ENCODE results near the gene PLCH1. TPM values are rescaled to one million over a fixed set of nuclear protein-coding genes. Genes with fewer than 3 reads are reported as not detected.

Gene PLCH1
- total and polyA plus RNA-seq, 2 of the 13 experiments (the other 11 are each of a cell fraction or from before 2014, with no cell fraction given) = 2.0 to 3.0 TPM

GRCh38 chr3:155382396-155383042 is 362.4 kb downstream of the PLCH1 start:
- H3K9me3 ChIP-seq (ENCODE audit: low read length) = no peaks in the 10 kb centered on the region
- no peak overlapping the region for H2AFZ ChIP-seq (ENCODE audit: low read length)
- ChIA-PET CTCF (ENCODE audit: low intra/inter-chr PET ratio, low total read pairs) (interaction anchor here (1.9 to 4.4 kb wide), 2 partner anchors 30 to 319 kb away, joined by 5 to 61 read pairs; no protein-coding TSS in a partner anchor), POLR2A (no interaction called here)
- H3K27ac ChIP-seq (ENCODE audit: extremely low read length, insufficient read depth, low read length) = no peak overlapping the region
- H4K20me1 ChIP-seq (ENCODE audit: insufficient read depth, low read length) = no peaks in the 10 kb centered on the region
- H3K4me3 ChIP-seq (replicated peaks in 1 of 3; ENCODE audit: insufficient read depth in 1 of 3, low read depth in 2 of 3, low read length in 3 of 3) = no peak overlapping the region
- no peak overlapping the region for H3K4me2 ChIP-seq (ENCODE audit: low read depth, low read length)
- BruUV-seq (replicated peaks) = no TSS peak
- intact Hi-C loops (cut with micrococcal nuclease; ENCODE audit: unreplicated experiment) = loop anchor here (1.0 to 10.0 kb wide), 3 partner anchors 26 to 472 kb away; partner anchors contain the start of gene SLC33A1
- DNase-seq (ENCODE audit: low spot score) = peak; percentile 53
- no peaks in the 10 kb centered on the region for H3K4me1 ChIP-seq (ENCODE audit: insufficient read depth, low read length)
- ATAC-seq = peak; percentile 100
- H3K9ac ChIP-seq (ENCODE audit: insufficient read depth, low read depth, low read length) = no peak overlapping the region
- peak; percentile 74 for FAIRE-seq
- peaks cover 0 to 2% of the 10 kb centered on the region in 2 experiments; a peak in 1 of 5 replicates for H3K27me3 ChIP-seq (ENCODE audit: control insufficient read depth in 1 of 2, insufficient read depth in 2 of 2, low read length in 2 of 2)
- in situ Hi-C loops (cut with HindIII; ENCODE audit: extremely low pct_ligation_motif_present, low pct_unique_long_range_greater_than_20kb) = loop anchor here (5.0 kb wide), 1 partner anchor 320 kb away; no protein-coding TSS in a partner anchor
- WGBS (ENCODE audit: low lambda C conversion rate) = 15% methylated on average over 6 of the region's 6 CpGs
- H3K36me3 ChIP-seq (replicated peaks in 1 of 2; ENCODE audit: control insufficient read depth in 1 of 2, insufficient read depth in 2 of 2, low read length in 2 of 2) = no peaks in the 10 kb centered on the region
- H3K79me2 ChIP-seq (ENCODE audit: insufficient read depth, low read length) = no peaks in the 10 kb centered on the region
- no peak for TF ChIP-seq AGO2 (optimal IDR thresholded peaks at IDR 0.05; ENCODE audit: low read depth, low read length)
- no peak for TF ChIP-seq TFDP1 (CRISPR knock-in tag; IDR thresholded peaks at IDR 0.05; ENCODE audit: borderline replicate concordance)
- no peak for TF ChIP-seq ZFP62 (CRISPR knock-in tag; IDR thresholded peaks at IDR 0.05)
- no peak for TF ChIP-seq ZNF792 (CRISPR knock-in tag; IDR thresholded peaks at IDR 0.05)
- peak; percentile 98 for TF ChIP-seq STAG1 (CRISPR knock-in tag; IDR thresholded peaks at IDR 0.05)
- TF ChIP-seq IKZF5 (CRISPR knock-in tag; IDR thresholded peaks at IDR 0.05) = peak; percentile 42; the same call in 1 of the 2 replicates
- peak; percentile 42; the same call in 1 of the 2 replicates for TF ChIP-seq ERF (CRISPR knock-in tag; IDR thresholded peaks at IDR 0.05)
- no peak for TF ChIP-seq ZNF136 (CRISPR knock-in tag; IDR thresholded peaks at IDR 0.05; ENCODE audit: low read depth)
- TF ChIP-seq XRCC5 (optimal IDR thresholded peaks at IDR 0.05; ENCODE audit: low read length) = peak; percentile 51
- TF ChIP-seq LBX2 (CRISPR knock-in tag; IDR thresholded peaks at IDR 0.05; ENCODE audit: borderline replicate concordance) = no peak
- no peak for TF ChIP-seq ZNF276 (CRISPR knock-in tag; IDR thresholded peaks at IDR 0.05; ENCODE audit: low read depth)
- no peak for TF ChIP-seq ZNF770 (CRISPR knock-in tag; IDR thresholded peaks at IDR 0.05)
- no peak for TF ChIP-seq ETV6 (CRISPR knock-in tag; conservative IDR thresholded peaks at IDR 0.05)
- no peak for TF ChIP-seq HIC2 (CRISPR knock-in tag; IDR thresholded peaks at IDR 0.05; ENCODE audit: low read depth)
- TF ChIP-seq RBM22 (optimal IDR thresholded peaks at IDR 0.05; ENCODE audit: low read length) = no peak
- TF ChIP-seq ZMYM4 (CRISPR knock-in tag; IDR thresholded peaks at IDR 0.05) = no peak

All from HepG2 (cell line).